Measurements from ENCODE around the gene ZNF382. TPM values are rescaled to one million over a fixed set of nuclear protein-coding genes. Genes with fewer than 3 reads are reported as not detected.
"Not testable (repeated sequence)": the region's sequence is repeated elsewhere in the genome, so short reads cannot be mapped to it uniquely, and the experiment has no call there.

Gene ZNF382
- 10 to 100 TPM; 15.6 to 16.2 TPM for total RNA-seq

- POLR2A ChIA-PET: interaction anchor here (0.5 to 3.6 kb wide), 24 partner anchors 10 to 1822 kb away, joined by 3 to 33 read pairs (median 4); partner anchors contain the start of genes ZFP14, ZNF260, ZNF345 and ZNF420
- peak; percentile 92 for DNase-seq
- peaks cover 20% of the 10 kb centered on the region for H3K9me3 Mint-ChIP-seq
Measured at GRCh38 chr19:36605101-36605876, at the start of gene ZNF382. Gene ZNF382 (plus strand): TSS chr19:36605313. CDS start chr19:36609915, 4,602 bp downstream.

GRCh38 chr19:36564391-36564790, 40.7 kb upstream of the ZNF382 start:
- H3K4me3 Mint-ChIP-seq: no peak overlapping the region
- no peaks in the 10 kb centered on the region for H3K27me3 Mint-ChIP-seq
- H3K9me3 Mint-ChIP-seq: peaks cover 36% of the 10 kb centered on the region
- ATAC-seq (ENCODE audit: low read depth) (no peak), DNase-seq (no peak)
- POLR2A ChIA-PET: no interaction called here
- H3K4me1 Mint-ChIP-seq: no peaks in the 10 kb centered on the region
- H3K27ac Mint-ChIP-seq: no peak overlapping the region
- peaks cover 82% of the 10 kb centered on the region for H3K36me3 Mint-ChIP-seq

More at GRCh38 chr19:36605101-36605876, at the start of gene ZNF382:
- no peaks in the 10 kb centered on the region for H3K27me3 Mint-ChIP-seq
- peak within 1 kb of the TSS; percentile 91 for H3K27ac Mint-ChIP-seq
- H3K4me1 Mint-ChIP-seq: peaks cover 15% of the 10 kb centered on the region
- peak; percentile 84 for ATAC-seq (ENCODE audit: low read depth)
- H3K36me3 Mint-ChIP-seq: peaks cover 52% of the 10 kb centered on the region
- peak within 1 kb of the TSS; percentile 82 for H3K4me3 Mint-ChIP-seq

- DNase-seq (no peak), ATAC-seq (ENCODE audit: low read depth) (no peak)
- Mint-ChIP-seq H3K36me3 (peaks cover 70% of the 10 kb centered on the region), H3K4me3 (peak overlapping the region; percentile 91), H3K9me3 (peaks cover 12% of the 10 kb centered on the region), H3K27me3 (no peaks in the 10 kb centered on the region), H3K27ac (peak overlapping the region; percentile 97), H3K4me1 (peaks cover 26% of the 10 kb centered on the region)
- POLR2A ChIA-PET: interaction anchor here (0.7 to 3.3 kb wide), 13 partner anchors 11 to 897 kb away, joined by 3 to 33 read pairs (median 6); partner anchors contain the start of genes ZFP14, ZNF260, ZNF345 and ZNF382
Measured at GRCh38 chr19:36572593-36573019, 32.5 kb upstream of the ZNF382 start.

GRCh38 chr19:36573020-36573894, 31.9 kb upstream of the ZNF382 start, which contains the start of gene ZNF529:
Gene ZNF529 (minus strand): TSS chr19:36573292. CDS start chr19:36572346, 946 bp downstream.
- ATAC-seq (ENCODE audit: low read depth) (peak; percentile 84), DNase-seq (peak; percentile 86)
- H3K4me1 Mint-ChIP-seq: peaks cover 26% of the 10 kb centered on the region
- peaks cover 8% of the 10 kb centered on the region for H3K9me3 Mint-ChIP-seq
- peak within 1 kb of the TSS; percentile 97 for H3K27ac Mint-ChIP-seq
- peaks cover 67% of the 10 kb centered on the region for H3K36me3 Mint-ChIP-seq
- H3K27me3 Mint-ChIP-seq: no peaks in the 10 kb centered on the region
- peak within 1 kb of the TSS; percentile 91 for H3K4me3 Mint-ChIP-seq
- POLR2A ChIA-PET: interaction anchor here (0.6 to 3.3 kb wide), 16 partner anchors 11 to 896 kb away, joined by 3 to 33 read pairs (median 6); partner anchors contain the start of genes ZFP14, ZNF260, ZNF345 and ZNF382

- POLR2A ChIA-PET: interaction anchor here (0.6 to 3.3 kb wide), 9 partner anchors 12 to 198 kb away, joined by 3 to 33 read pairs (median 5); partner anchors contain the start of genes ZFP14, ZNF260, ZNF382 and ZNF566
- Mint-ChIP-seq H3K4me1 (peaks cover 26% of the 10 kb centered on the region), H3K9me3 (peaks cover 10% of the 10 kb centered on the region), H3K27me3 (no peaks in the 10 kb centered on the region), H3K4me3 (peak overlapping the region; percentile 91), H3K27ac (peak overlapping the region; percentile 97), H3K36me3 (peaks cover 67% of the 10 kb centered on the region)
- no peak for DNase-seq
- peak; percentile 4 for ATAC-seq (ENCODE audit: low read depth)
Measured at GRCh38 chr19:36573895-36574720, 31.0 kb upstream of the ZNF382 start.

GRCh38 chr19:36574741-36575140, 30.4 kb upstream of the ZNF382 start:
- ATAC-seq (ENCODE audit: low read depth) (no peak), DNase-seq (no peak)
- POLR2A ChIA-PET: interaction anchor here (3.3 kb wide), 1 partner anchor 30 kb away, joined by 33 read pairs; the partner anchor contains the start of gene ZNF382
- Mint-ChIP-seq H3K36me3 (peaks cover 66% of the 10 kb centered on the region), H3K9me3 (peaks cover 10% of the 10 kb centered on the region), H3K27me3 (no peaks in the 10 kb centered on the region), H3K4me3 (peak overlapping the region; percentile 91), H3K27ac (peak overlapping the region; percentile 14), H3K4me1 (peaks cover 26% of the 10 kb centered on the region)

GRCh38 chr19:36577271-36577996, 27.7 kb upstream of the ZNF382 start:
- POLR2A ChIA-PET: no interaction called here
- Mint-ChIP-seq H3K4me3 (no peak overlapping the region), H3K27ac (no peak overlapping the region), H3K4me1 (peaks cover 17% of the 10 kb centered on the region), H3K27me3 (no peaks in the 10 kb centered on the region), H3K9me3 (peaks cover 20% of the 10 kb centered on the region), H3K36me3 (peaks cover 74% of the 10 kb centered on the region)
- no peak for ATAC-seq (ENCODE audit: low read depth)
- DNase-seq: no peak

- Mint-ChIP-seq H3K27ac (no peak overlapping the region), H3K4me3 (no peak overlapping the region), H3K9me3 (peaks cover 24% of the 10 kb centered on the region), H3K4me1 (peaks cover 9% of the 10 kb centered on the region), H3K36me3 (peaks cover 83% of the 10 kb centered on the region), H3K27me3 (no peaks in the 10 kb centered on the region)
- POLR2A ChIA-PET: no interaction called here
- ATAC-seq (ENCODE audit: low read depth): no peak
- no peak for DNase-seq
Measured at GRCh38 chr19:36579255-36579654, 25.9 kb upstream of the ZNF382 start.

- not testable (repeated sequence) for H3K27me3 Mint-ChIP-seq; ATAC-seq (ENCODE audit: low read depth); H3K4me3 Mint-ChIP-seq; H3K9me3 Mint-ChIP-seq; DNase-seq; H3K27ac Mint-ChIP-seq
- POLR2A ChIA-PET: interaction anchor here (0.5 to 3.6 kb wide), 2 partner anchors 29 to 492 kb away, joined by 3 to 33 read pairs; partner anchors contain the start of gene ZNF529
- Mint-ChIP-seq H3K4me1 (peaks cover 15% of the 10 kb centered on the region), H3K36me3 (peaks cover 33% of the 10 kb centered on the region)
Measured at GRCh38 chr19:36602681-36603080, 2.4 kb upstream of the ZNF382 start.

GRCh38 chr19:36604656-36605100, 435 bp upstream of the ZNF382 start:
- POLR2A ChIA-PET: interaction anchor here (0.5 to 3.6 kb wide), 23 partner anchors 9 to 1822 kb away, joined by 3 to 33 read pairs (median 4); partner anchors contain the start of genes ZFP14, ZNF260, ZNF345 and ZNF420
- DNase-seq: peak; percentile 87
- Mint-ChIP-seq H3K4me3 (peak overlapping the region; percentile 82), H3K9me3 (peaks cover 20% of the 10 kb centered on the region), H3K27ac (peak overlapping the region; percentile 91), H3K27me3 (no peaks in the 10 kb centered on the region), H3K4me1 (peaks cover 15% of the 10 kb centered on the region), H3K36me3 (peaks cover 46% of the 10 kb centered on the region)
- ATAC-seq (ENCODE audit: low read depth): peak; percentile 89

- H3K36me3 Mint-ChIP-seq: peaks cover 55% of the 10 kb centered on the region
- H3K4me1 Mint-ChIP-seq: peaks cover 15% of the 10 kb centered on the region
- H3K4me3 Mint-ChIP-seq: peak overlapping the region; percentile 82
- no peaks in the 10 kb centered on the region for H3K27me3 Mint-ChIP-seq
- H3K27ac Mint-ChIP-seq: peak overlapping the region; percentile 91
- ATAC-seq (ENCODE audit: low read depth) (peak; percentile 4), DNase-seq (no peak)
- POLR2A ChIA-PET: interaction anchor here (0.5 to 3.6 kb wide), 11 partner anchors 32 to 1289 kb away, joined by 3 to 33 read pairs (median 5); partner anchors contain the start of genes ZFP14, ZNF260, ZNF529 and ZNF566
- peaks cover 20% of the 10 kb centered on the region for H3K9me3 Mint-ChIP-seq
Measured at GRCh38 chr19:36605877-36606478, 865 bp downstream of the ZNF382 start.
